Fibroblast of skin of left quadriceps (primary cell): Measurements from ENCODE around the gene PTPRA.
"Not testable (repeated sequence)": the region's sequence is repeated elsewhere in the genome, so short reads cannot be mapped to it uniquely, and the experiment has no call there.

Source experiments
- DNase-seq, 2 experiments: peaks; one replicate each; pipeline ENCODE4 v3.0.0-alpha.2; 2013; ENCODE audit warnings: low read depth in 2 of 2

PTPRA gene

DNA sequence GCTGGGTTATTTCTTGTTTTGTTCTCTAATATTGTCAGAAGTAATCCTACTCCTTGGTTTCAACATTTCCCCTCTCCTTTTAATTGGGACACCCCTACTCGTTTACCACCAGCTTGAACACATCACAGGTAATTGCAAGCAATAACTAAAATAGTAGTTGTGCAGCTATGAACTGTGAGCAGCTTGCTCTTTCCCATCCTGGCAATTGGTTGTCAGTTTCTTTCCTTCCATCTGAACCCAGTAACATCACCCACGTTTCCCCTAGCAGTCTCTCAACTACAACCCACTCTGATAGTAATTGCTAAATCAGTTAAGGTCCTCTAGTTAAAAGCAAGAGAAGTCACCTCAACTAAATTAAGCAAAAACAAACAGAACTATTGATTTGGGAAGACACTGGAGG is 122.5 kb downstream of the PTPRA start:
- DNase-seq, result no peak

DNA sequence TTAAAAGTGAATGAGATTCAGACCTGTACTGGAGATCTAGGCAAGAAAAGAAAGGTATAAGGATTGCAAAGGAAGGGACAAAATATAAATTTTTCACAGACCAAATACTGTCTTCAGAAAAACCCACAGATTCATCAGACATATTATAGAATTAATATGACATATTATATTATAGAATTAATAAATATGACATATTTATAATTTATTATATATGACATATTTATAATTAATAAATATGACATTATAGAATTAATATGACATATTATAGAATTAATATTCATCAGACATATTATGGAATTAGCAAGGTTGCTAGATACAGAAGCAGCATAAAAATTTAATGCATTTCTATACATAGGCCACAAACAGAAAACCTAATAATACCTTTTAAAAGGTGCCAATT is 125.4 kb downstream of the PTPRA start:
- DNase-seq, result no peak

DNA sequence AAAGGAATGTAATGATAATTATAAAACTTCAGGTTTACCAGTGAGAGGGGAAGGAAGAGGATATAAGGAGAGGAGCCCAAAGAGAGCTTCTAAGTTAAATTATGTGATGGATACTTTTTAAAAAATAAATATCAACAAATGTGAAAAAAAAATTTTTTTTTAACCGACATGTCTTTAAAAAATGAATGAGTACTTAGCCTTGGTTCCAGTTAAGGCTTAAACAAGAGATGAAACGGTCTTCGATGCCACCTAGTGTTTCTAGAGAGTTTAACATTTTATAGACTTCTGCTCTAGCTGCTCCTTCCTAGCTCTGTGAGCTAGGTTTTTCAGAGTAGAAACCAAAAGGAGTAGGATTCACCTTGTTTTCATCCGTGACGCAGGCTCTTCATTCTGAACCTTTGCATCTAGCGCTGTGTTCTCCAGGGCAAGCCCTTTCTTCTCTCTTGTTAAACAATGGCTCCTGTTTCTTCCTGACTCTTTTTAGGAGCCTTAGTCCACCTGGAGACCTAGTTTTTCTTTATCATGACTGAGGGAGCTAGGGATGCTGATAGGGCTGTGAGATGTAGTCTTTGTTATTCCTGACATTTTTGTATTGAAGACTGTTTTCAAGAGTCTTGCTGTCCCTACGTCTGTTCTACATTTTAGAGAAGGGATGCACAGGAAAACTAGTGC is 127.7 kb downstream of the PTPRA start:
- no peak for DNase-seq

DNA sequence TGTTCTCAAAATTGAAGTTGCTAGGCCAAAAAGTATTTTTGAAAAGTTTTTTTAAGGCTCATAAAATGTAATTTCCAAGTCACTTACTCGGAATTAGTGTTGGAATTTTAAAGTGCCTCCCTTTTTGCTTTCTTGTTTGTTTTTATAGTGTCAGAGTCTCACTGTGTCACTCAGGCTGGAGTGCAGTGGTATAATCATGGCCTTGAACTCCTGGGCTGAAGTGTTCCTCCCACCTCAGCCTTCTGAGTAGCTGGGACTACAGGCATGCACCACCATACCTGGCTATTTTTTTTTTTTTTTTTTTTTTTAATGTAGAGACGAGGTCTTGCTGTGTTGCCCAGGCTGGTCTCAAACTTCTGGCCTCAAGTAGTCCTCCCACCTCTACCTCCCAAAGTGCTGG is 130.1 kb downstream of the PTPRA start:
- no peak for DNase-seq

DNA sequence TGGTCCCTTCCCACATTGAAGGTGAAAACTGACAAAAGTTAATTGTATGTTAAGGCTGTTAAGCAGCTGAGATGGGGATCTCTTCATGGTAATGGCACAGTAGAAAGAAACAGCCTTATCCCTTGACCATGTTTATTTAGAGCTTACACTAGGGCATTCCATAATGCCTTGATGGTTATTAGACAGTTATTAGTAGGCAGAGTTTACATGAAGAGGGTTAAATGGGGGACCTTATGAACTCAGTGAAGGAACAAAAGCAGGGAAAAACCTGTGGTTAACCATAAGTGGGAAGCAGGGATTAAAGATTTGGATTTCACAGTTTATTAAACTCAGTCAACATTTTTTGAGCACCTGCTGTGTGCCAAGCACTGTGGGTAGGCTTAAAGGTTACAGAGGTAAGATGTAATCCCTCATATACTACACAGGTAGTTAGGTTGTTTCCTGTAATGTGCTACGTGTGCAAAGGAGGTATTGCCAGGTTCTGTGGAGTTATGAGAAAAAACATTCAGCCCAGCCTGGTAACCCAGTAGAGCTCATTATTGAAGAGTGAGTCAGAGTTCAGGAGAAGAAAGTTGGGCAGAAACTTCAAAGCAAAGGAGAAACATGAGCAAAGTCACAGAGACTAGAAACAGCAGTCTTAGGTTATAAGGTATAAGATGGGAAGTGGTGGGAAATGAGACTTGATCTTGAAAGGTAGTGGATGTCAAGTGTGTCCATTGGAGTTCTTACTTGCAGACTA is 137.9 kb downstream of the PTPRA start:
- no peak for DNase-seq

DNA sequence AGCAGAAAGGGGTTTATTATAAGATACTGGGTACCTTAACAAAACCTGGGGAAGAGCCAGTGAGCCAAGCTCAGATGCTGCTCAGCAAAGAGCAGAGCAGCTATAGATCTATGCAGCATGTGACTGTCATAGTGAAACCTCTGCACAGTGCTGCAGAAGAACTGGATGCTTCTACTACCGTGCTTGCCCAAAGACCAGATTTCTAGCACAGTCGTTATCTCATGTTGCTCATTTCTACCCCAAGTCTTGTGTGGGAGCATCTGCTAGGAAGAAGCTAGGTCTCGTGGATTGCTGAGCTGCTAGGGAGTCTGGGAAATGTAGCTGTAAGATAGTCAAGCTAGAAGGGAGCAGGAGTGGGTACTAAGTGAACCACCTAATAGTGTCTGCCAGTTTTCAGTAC is 138.5 kb downstream of the PTPRA start:
- DNase-seq, result no peak

DNA sequence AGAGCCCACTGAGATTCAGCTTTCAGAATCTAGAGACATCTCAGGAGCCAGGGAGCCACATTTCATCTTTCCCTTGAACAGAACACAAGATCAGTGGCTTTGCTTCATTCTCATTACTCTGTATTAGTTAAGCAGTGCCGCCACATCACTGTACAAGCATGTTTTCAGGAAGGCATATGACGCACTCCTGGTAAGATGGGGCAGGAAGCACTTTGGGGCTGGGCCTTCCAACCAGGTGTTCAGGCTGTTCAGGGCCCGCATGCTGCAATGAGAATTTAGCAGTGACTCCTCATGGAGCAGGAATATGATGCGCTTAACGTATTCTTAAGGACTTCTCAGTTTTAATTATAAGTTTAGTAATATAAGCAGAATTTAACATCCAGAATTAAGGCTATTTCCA is 140.5 kb downstream of the PTPRA start:
- no peak for DNase-seq

DNA sequence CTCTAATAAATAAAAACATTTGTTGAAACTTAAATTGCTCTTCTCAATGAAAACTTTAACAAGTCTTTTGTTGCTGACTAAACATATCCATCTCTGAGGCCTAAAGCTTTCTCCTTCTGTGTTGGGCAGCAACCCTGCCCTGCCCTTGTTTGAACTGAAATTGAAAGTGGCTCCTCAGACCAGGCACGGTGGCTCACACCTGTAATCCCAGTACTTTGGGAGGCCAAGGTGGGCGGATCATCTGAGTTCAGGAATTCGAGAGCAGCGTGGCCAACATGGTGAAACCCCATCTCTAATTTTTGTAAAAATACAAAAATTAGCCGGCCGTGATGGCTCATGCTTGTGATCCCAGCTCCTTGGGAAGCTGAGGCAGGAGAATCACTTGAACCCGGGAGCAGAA is 140.9 kb downstream of the PTPRA start:
- DNase-seq, result no peak

DNA sequence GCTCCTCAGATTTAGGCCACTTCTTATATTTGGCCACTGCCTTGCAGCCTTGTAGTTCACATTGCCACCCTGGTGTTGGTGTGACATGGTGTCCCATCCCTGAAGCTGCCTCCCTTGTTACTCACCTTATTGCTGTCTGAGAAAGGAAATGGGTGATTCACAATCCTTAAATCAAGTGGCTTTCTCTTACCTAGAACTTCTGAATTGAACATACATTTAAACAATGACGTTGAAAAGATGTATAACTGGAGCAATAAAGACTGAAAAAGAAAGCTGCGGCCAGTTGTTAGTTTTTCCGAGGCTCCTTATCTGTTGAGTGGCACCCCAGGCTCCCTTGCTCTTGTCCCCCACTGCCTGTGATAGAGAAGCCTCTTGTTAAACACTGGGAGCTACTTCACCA is 141.4 kb downstream of the PTPRA start:
- DNase-seq, result no peak

DNA sequence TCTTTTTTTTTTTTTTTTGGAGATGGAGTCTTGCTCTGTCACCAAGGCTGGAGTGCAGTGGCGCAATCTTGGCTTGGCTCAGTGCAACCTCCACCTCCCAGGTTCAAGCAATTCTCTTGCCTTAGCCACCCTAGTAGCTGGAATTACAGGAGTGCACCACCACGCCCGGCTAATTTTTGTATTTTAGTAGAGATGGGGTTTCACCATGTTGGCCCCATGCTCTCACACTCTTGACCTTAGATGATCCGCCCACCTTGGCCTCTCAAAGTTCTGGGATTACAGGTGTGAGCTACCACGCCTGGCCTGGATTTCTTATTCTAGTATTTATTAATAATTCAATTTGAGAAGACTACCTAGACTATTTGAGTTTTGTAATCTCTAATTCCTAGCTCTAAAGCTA is 142.0 kb downstream of the PTPRA start:
- DNase-seq, result not testable (repeated sequence)

DNA sequence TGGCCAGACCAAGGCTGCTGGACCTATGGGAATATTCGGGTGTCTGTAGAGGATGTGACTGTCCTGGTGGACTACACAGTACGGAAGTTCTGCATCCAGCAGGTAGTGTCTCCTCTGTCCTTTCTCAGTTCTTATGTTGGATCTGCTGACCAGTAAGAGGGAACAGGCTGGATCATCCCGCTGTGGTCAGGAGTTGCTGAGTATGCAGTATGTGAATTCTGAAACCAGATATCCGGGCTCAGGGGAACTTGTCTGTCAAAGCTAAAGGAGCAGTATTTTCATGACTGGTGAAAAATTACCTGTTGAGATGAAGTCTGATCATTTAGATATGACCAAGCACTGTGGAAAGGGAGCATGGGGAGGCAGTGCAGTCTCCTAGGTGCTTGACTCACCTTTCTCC is 148.0 kb downstream of the PTPRA start:
- DNase-seq, result no peak

DNA sequence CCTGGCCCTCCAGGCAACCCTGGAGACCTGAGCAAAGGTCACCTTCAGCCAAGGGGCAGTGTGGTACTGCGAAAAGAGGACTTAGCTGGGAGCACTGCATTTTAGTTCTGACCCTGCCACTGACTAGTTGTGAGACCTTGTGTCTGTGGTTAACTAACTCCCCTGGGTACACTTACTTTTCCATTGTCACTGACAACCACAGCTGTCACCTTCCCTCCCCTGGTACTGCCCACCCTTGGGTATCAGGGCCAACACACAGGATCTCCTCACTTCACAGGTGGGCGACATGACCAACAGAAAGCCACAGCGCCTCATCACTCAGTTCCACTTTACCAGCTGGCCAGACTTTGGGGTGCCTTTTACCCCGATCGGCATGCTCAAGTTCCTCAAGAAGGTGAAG is 148.5 kb downstream of the PTPRA start:
- DNase-seq, result no peak

DNA sequence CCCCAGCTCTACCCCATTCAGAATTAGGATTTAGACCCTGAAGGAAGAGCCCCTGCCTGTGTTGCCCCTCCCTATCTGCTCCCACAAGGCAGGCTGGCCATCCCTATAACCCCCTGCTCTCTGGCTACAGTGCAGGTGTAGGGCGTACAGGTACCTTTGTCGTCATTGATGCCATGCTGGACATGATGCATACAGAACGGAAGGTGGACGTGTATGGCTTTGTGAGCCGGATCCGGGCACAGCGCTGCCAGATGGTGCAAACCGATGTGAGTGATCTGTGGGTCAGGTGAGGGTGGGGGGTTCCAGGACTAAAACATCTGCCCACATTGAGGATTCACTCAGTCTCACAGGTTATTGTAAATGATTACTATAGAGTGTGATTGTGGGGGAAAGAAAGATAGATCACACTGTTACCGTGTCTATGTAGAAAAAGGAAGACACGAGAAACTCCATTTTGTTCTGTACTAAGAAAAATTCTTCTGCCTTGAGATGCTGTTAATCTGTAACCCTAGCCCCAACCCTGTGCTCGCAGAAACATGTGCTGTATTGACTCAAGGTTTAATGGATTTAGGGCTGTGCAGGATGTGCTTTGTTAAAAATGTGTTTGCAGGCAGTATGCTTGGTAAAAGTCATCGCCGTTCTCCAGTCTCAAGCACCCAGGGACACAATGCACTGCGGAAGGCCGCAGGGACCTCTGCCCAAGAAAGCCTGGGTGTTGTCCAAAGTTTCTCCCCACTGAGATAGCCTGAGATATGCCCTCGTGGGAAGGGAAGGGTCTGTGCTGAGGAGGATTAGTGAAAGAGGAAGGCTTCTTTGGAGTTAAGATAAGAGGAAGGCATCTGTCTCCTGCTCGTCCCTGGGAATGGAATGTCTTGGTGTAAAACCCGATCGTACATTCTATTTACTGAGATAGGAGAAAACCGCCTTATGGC is 149.5 kb downstream of the PTPRA start:
- not testable (repeated sequence) for DNase-seq

DNA sequence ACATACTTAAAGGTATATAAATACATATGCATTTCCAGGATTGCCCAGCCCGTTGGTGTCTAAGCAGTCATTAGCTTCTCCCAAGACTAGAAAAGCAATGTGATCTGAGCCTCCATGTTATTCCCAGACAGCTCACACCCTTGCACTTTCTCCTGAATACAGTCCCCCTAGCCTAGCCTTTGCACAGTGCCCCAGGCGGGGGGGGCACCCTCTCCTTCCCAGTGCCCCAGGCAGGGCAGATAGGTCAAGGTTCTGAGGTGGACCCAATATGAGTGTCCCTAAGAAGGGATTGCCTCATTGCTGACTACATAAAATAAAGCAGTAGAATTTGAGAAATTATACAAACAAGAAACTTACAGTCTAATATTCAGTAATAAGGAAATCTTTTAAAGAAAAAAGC is 154.7 kb downstream of the PTPRA start:
- no peak for DNase-seq

DNA sequence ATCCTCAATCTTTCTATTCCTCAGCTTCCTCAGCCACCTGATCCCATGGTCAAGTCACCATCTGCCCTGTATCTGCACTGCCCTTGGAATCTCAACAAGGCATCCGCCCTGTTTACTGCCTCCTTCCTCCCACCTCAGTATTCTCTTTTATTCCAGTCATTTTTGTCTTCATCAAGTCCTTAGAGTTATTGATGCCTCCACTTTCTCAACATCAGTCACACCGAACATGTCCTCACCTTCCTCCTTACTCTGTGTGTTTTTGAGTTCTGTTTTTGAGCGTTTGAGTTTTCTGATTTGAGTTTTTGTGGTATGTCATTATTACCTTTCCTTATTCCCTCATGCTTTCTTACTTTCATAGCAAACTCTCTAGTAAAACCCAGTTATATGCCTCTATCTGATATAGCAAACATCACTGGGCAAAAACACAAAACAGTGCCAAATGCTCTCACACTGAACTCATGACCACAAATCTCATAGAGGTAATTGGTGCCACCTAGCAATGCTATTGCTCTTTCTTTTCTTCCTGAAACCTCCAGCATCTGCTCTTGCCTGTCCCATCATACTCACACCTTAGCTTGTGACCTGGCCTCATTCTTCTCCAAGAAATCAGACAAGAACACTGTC is 158.4 kb downstream of the PTPRA start:
- DNase-seq, result no peak

DNA sequence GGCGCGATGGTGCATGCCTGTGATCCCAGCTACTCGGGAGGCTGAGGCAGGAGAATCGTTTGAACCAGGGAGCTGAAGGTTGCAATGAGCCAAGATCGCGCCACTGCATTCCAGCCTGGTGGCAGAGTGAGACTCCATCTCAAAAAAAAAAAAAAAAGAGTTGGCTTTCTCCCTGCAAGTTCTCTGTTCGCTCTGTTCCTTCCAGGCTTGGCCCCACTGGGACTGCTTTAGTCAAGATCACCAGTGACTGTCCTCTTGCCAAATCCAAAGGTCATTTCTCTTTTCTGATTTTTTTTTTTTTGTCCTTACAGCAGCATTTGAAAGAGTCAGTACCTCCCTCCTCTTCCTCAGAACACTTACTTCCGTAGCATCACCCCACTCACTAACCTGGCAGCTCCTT is 159.3 kb downstream of the PTPRA start:
- no peak for DNase-seq

DNA sequence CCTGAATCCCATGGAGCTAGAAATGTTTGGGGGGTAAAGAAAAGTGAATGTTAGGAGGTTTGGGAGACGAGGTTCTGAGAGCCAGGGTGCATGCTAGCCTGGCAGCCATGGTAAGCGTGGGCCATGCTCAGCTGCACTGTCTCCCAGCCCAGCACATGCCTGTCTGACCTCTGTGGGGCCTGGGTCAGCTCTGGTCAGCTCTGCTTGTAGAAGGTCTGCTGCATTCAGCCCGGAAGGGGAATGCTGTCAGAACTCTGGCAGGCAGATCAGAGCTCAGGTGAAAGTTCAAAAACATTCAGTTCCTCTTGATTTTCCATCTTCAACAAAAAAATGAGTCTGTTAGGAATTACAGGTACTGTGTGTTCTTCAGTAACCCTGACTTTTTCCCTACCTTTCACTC is 164.4 kb downstream of the PTPRA start:
- DNase-seq, result no peak

DNA sequence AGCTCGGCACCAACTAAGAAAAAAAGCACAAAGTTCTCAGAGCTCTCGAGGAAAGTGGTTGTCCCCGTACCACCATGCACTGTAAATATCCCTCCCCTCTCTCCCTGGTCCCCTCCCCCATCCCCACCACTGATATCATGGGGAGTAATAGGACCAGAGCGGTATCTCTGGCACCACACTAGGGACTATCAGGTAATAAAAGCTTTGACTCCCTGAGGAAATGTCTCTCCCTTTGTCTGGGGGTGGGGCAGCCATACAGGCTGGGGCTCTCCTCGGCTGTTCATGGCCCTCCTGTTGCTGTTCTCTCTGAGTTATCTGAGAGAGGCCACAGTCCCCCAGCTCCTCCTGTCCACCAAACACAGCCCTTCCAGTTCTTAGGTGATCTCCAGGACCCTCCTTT is 165.2 kb downstream of the PTPRA start:
- DNase-seq, result no peak

DNA sequence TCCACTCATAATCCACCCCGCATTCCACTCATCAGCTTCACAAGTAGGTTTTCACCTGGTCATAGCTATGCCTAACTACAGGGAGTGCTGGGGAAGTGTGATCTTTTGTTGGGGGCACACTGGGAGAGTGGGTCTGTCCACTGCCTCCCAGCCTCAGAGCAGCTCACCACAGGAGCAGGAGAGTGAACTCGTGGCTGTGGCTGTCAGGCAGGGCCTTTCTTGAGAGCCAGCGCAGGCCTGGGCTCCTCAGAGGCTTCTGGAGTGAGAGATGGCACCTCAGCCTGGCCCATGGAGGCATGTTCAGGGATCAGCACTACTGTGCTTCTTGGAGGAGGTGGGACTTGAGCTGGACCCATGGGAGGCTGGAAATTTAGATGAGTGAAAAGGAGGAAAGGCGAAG is 166.1 kb downstream of the PTPRA start:
- DNase-seq, result no peak

DNA sequence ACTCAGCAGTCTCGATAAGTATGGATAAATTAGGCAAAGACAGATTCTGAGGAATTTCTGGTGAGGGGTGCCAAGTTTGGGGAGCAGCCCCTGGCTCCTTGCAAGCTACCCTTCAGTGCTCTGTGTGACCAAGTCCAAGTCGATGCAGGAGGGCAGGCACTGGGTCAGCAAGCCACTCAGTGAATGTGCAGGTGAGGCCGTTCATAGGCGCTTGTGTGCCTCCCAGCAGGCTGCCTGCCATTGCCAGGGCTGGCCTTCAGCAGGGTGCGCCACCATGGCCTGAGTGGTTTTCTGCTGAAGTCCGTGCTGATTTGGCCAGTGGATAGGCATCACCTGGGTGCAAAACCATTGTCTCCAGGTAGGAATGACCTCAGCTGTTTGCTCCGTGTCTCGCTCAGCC is 166.8 kb downstream of the PTPRA start:
- no peak for DNase-seq

DNA sequence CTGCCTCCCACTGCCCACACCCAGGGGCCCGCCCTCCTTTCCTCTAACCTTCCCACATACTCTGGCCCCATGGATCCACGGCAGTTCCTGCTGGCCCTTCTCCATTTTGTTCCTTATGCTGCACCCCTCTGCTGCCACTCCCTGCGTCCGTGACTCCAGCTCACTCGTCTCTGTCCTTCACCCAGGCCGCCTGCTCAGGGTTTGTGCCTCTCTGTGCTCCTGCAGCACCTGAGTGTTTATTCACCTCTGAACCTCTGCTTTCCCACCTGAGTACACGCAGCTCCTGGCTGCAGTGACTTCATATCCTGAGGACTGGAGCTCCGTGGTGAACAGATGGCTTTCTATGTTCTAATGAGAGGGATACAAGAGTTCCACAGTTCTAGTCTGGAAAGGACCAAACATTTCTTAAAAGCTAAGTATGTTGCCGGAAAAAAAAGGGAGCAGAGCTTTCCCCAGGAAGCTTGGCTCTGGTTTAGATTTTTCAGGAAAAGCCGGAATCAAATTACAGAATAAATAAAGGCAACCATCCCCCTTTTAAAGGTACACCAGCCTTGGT is 168.7 kb downstream of the PTPRA start:
- DNase-seq, result no peak

DNA sequence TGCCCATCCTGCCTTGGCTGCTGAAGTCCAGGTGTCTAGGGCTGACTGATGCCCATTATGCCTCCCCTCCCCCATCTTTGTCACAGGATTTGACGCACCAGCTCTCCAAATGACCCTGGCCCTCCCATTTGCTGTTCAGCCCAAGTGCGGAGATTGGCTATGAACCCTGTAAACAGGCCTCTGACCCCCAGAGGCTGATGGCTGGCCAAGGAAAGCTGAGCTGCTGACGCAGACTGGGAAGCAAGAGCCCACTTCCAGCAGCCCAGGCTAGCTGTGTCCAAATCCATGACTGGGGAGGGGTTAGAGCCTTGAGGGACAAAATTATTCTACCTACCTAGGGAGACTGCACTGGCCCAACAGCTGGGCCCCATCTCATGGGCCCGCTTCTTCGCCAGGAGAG is 169.3 kb downstream of the PTPRA start:
- DNase-seq, result no peak
